Fibroblast of skin of right biceps (primary cell): Measurements from ENCODE around the gene TLN1.

Experiments used
- DNase-seq: peaks from one replicate; pipeline ENCODE4 v3.0.0-alpha.2; 2013

The TLN1 gene, protein sequence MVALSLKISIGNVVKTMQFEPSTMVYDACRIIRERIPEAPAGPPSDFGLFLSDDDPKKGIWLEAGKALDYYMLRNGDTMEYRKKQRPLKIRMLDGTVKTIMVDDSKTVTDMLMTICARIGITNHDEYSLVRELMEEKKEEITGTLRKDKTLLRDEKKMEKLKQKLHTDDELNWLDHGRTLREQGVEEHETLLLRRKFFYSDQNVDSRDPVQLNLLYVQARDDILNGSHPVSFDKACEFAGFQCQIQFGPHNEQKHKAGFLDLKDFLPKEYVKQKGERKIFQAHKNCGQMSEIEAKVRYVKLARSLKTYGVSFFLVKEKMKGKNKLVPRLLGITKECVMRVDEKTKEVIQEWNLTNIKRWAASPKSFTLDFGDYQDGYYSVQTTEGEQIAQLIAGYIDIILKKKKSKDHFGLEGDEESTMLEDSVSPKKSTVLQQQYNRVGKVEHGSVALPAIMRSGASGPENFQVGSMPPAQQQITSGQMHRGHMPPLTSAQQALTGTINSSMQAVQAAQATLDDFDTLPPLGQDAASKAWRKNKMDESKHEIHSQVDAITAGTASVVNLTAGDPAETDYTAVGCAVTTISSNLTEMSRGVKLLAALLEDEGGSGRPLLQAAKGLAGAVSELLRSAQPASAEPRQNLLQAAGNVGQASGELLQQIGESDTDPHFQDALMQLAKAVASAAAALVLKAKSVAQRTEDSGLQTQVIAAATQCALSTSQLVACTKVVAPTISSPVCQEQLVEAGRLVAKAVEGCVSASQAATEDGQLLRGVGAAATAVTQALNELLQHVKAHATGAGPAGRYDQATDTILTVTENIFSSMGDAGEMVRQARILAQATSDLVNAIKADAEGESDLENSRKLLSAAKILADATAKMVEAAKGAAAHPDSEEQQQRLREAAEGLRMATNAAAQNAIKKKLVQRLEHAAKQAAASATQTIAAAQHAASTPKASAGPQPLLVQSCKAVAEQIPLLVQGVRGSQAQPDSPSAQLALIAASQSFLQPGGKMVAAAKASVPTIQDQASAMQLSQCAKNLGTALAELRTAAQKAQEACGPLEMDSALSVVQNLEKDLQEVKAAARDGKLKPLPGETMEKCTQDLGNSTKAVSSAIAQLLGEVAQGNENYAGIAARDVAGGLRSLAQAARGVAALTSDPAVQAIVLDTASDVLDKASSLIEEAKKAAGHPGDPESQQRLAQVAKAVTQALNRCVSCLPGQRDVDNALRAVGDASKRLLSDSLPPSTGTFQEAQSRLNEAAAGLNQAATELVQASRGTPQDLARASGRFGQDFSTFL (N-terminal part only)

DNA sequence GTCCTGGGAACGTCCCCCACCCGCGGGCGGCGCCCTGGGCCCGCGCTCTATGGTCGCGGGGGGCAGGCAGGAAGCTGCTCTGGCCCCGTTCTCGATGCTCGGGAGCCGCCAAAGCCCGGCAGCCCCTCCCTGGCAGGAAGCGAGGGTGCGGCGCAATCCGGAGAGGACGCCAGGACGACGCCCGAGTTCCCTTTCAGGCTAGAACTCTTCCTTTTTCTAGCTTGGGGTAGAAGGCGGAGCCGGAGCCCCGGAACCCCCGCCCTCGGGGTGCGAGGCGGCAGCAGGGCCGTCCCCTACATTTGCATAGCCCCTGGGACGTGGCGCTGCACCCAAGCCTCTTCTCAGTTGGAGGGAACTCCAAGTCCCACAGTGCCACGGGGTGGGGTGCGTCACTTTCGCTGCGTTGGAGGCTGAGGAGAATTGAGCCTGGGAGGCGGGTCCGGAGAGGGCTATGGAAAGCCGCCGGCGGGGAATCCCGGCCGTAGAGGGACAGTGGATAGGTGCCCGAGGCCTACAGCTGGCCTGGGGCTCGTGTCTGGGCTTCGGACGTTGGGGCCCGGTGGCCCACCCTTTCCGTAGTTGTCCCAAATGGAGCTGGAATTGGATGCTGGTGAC lies at the start of gene TLN1, which contains the start of gene CREB3:
Gene TLN1, minus strand, starts transcription at position 11 of the 615 bp plus-strand sequence. CDS start 6,501 bp downstream, outside the sequence.
Gene CREB3, plus strand, starts transcription at position 482 of the 615 bp plus-strand sequence. Its CDS starts 107 bp downstream, at position 589.
- peak; percentile 99 for DNase-seq

DNA sequence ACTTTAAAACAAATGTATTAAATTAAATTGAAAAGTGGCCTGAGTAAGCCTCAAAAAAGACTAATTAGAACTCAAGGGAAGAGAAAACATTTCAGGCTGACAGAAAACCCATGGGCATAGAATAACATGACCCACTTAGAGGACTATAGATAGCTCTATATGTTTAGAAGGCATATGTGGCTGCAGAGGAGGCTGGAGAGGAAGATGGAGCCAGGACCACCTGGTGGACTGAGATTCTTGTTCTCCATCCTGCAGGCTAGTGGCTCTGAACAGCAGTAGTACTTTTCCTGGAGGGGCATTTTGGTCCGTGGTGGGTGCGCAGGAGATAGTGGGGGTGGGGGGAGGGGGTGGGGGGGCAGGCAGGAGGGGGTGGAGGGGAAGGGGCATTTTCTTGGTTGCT lies 49.1 kb upstream of the TLN1 start:
- DNase-seq: no peak

DNA sequence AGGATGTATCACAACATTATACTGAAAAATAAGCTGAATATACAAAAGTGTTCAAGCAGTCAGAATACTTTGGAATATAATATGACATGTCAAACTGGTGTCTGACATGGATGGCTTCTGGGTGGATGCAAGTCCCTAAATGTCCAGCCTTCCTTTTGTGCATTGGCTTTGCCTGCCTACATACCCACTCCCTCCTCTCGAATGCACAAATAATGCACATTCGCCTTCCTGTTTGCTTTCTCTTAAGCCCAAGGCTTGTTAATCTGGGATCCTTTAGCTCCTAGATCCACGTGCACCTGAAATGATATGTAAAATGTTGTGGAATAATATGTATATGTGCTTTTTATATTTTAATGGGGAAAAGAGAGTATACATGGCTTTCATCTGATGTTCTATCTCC lies 46.5 kb upstream of the TLN1 start:
- no peak for DNase-seq

DNA sequence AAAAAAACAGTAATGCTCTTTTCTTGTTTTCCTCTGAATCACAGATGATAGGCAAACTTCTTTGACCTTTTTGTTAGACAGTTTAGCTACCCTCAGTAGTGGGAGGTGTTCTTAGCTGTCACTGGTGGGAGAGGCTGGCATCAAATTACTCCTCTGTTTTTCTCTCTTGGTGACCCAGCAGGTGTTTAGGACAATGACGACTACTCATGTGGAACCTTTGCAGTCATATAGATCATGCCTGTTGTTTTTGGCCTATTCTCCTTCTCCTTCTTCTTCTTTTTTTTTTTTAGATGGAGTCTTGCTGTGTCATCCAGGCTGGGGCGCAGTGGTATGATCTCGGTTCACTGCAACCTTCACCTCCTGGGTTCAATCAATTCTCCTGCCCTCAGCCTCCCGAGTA lies 44.0 kb upstream of the TLN1 start:
- no peak for DNase-seq

DNA sequence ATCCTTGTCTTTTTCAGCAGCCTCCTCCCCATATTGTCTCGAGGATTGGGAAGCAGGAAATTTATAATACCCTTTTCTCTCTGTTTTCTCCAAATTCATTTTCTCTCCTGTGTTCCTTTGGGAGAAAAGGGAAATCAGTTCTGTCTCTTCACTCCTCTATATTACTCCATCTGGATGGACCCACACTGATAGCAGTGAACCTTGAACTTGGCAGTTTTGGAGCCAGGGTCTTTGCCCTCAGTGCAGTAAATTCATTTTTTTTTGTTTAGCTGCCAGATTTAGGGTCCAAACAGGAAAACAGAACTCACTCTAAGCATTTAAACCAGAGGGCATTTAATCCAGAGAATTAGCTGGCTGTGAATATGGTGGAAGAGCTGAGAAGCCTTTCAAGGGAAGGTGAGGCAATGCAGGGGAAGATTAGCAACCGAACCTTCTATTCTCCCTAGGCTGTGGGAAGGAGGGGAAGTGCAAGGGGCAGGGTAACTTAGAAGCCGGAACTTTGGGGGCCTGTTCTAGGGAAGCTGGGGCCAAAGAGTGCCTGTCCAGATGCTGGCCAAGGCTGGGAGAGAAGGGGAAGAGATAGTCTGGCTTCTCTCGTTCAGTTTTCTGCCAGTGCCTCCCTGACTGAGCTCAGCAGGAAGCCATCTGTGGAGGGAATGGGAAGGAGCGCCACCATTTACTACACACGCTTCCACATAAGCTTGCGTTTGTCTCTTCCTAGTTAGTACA lies 43.1 kb upstream of the TLN1 start:
- DNase-seq: no peak

DNA sequence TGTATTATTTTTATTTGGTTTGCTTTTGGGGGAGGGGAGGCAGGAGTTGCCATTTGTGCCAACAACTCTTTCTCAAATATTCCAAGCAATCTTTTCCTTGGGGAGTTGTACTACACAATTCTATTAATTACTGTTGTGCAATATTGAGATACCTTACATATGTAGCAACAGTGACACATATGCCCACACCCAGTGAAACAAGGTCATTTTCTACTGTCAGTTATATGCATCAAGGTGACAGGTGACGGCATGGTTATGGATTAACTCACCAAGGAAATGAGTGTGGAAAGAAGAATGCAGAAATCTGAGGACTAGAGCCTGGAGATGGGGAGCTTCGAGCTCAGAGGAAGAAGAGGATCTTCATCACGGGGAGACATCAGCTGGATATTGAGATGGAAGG lies 39.9 kb upstream of the TLN1 start:
- no peak for DNase-seq

DNA sequence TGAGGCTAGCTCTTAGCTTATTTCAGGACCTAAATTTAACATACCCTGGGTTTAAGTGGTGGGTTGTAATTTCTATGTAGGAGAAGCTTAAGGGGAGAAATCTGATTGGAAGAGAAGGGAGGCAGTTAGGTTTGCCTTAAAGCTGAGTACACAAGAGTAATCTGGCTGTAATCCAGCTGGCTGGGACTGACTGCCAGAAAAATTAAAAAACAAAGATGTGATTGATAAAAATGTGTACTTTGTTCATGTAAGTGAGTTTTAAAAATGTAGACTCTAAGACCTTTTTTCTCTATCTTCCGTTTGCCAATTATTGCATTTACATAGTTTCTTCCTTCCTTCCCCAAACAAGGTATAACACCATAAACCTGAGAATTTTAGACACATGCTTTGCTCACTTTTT lies 39.5 kb upstream of the TLN1 start:
- DNase-seq: no peak

DNA sequence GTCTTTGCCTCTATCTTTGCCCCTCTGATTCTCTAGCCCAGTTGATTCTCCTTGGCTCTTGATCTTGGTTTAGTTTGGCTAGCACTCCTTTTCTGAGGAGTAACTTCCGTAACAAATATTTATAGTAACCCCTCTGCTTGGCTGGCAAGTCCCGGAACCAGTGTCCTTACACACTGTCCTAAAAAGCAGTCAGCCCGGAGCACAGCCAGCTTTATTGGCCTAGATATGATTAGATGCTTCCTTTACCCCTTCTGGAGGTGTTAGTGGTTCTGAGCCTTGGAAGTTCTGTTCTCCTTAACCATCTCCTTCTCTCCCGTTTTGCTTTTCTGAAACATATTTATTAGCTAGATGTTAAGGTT lies 39.1 kb upstream of the TLN1 start:
- DNase-seq: no peak

DNA sequence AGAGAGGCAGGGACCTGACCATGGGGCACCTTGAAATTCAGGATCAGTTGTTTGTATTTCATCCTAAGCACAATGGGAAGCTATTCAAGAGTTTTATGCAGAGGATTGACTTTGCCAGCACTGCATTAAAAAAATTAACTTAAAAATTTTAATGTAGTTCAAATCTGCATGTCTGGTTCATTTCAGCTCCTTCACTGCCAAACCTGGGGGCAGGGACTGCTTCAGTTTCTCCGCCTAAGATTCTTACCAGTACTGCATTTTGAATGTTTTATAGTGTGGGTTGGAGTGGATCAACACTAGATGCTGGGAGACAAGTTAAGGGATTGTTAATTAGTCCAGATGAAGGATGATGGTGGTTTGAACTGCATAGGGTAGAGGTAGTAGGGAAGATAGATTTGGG lies 37.8 kb upstream of the TLN1 start:
- no peak for DNase-seq

DNA sequence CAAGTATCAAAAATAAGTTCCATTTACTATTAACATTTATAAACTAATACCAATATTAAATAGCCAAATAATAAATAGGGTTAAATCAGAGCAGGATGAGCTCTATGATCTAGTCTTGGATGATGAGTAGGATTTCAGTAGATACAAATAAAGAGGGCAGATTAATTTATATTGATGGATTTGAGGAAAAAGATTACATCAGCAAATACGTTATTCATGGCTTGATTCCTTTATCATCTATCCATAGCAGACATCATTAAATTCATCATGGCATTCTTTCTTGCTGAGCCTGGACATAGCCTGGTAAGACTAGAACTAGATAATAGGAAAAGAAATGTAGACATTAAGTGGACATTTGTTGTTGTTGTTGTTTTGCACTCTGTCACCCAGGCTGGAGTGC lies 35.5 kb upstream of the TLN1 start:
- no peak for DNase-seq

DNA sequence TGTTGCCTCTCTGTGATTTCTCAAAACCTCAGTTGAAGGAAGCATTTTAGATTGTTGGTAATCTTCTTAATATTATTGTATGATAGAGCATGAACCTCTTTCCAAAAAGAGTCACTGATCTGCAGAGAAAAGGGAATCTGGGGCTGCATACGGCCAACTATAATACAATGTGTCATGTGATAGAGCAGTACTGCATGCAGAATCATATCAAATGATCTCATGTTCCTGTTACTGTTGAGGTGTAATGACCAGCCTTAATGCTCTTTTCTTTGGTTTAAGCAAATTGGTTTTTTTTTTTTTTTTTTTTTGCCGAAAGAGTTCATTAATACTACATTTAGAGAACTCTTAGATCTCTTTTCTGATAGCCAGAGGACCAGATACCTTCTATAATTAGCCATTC lies 35.0 kb upstream of the TLN1 start:
- DNase-seq: no peak

DNA sequence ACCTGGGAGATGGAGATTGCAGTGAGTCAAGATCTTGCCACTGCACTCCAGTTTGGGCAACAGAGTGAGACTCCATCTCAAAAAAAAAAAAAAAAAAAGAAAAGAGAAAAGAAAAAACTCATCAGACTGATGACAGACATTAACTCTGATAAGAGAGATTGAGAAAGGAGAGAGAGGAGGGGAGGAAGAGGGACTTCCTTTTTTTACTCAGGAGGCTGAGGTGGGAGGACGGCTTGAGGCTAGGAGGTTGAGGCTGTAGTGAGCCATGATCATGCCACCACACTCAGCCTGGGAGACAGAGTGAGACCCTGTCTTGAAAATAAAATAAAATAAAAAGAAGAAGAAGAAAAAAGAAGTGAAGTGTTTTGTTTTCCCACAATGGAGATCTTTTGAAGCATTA lies 31.8 kb upstream of the TLN1 start:
- no peak for DNase-seq

DNA sequence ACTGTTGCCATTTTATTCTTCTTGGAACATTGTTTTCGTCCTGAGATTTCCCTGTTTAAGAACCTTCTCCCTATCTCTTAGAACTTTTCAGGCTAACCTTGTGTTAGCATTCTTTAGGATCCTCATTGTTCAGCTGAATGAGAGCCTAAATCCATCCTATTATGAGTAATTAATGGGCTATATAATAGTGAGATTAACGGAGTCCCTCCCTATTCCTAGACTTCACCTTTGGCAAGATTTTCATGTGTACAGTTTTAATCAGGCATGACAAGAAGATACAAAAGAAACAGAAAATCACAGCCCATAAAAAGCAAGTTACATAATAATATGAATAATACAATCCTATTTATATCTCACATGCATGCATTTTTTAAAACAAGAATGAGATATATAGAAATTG lies 31.2 kb upstream of the TLN1 start:
- DNase-seq: no peak

DNA sequence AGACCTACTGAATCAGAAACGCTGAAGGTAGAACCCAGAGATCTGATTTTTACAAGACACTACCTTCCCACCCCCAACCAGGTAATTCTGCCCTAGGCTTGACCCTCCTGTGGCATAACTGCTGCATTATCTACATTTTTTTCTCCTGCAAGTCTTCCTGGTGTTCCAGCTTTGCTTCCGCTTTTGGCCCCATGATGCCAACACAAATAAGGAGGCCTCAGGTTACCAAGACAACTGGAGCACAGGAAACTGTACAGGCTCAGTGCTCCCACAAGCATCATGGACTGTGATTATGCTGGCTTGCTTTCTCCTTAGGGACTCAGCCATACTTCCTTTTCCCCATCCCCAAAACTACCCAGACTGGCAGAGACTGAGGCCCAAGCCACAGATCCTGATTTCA lies 28.7 kb upstream of the TLN1 start:
- peak; percentile 35 for DNase-seq

DNA sequence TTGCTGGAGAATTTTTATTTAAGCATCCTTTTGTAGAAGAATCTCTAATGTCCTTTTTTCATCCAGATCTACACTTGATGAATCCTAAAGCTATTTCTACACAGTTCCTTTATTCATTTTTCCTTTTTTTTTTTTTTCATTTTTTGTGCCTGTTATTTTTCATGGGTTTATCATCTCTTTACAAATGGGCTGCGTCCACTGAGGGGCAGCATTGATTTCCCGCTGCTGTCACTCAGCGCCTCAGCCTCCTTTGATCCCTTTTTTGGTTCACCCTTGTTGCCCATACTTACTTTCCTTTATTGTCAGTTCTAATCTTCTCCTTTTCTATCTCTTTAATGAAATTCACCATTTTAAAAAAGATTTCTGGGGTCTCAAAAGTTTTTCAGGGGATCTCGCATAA lies 27.8 kb upstream of the TLN1 start:
- DNase-seq: no peak

DNA sequence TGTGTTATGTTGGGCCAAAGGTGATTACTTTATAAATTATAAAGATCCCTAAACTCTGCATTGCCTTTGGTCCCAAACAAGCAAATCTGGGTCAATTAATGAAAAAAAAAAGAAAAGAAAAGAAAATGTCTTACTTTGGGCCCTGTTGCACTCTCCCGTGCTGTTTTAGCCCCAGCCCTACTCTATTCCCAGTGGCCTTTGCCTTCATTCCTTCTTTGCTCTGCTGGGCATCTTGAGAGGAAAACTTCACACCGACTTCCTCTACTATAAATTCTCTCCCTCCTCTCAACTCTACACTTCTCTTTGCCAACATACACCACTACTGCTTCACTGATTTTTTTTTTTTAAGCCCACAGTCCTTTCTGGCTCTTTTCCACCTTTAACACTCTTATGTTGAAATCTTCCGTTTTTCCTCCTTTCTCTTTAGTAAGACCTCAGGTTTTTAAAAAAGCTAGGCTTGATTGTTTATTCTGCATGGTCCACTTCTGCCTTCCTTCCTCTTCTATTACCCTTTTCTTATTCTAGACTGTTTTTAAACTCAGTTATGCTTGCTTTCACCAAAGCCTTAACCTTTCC lies 26.6 kb upstream of the TLN1 start:
- no peak for DNase-seq

DNA sequence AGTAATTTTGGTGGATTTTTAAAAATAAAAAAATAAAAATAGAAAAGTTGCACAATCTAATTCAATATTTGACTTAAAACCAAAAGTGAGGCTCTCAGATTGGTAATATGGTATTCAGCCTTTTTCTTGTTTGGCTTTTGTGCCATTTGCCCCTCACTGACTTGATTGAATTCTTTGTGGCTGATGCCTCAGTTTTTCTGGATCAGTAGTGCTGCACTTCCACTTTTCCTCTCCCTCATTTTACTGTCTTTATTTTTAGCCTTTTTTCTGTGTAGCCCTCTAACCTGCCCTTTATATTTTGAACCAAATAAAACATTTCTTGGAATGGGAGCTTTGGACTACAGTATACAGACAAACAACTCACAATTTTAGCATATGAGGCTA lies 25.9 kb upstream of the TLN1 start:
- no peak for DNase-seq

DNA sequence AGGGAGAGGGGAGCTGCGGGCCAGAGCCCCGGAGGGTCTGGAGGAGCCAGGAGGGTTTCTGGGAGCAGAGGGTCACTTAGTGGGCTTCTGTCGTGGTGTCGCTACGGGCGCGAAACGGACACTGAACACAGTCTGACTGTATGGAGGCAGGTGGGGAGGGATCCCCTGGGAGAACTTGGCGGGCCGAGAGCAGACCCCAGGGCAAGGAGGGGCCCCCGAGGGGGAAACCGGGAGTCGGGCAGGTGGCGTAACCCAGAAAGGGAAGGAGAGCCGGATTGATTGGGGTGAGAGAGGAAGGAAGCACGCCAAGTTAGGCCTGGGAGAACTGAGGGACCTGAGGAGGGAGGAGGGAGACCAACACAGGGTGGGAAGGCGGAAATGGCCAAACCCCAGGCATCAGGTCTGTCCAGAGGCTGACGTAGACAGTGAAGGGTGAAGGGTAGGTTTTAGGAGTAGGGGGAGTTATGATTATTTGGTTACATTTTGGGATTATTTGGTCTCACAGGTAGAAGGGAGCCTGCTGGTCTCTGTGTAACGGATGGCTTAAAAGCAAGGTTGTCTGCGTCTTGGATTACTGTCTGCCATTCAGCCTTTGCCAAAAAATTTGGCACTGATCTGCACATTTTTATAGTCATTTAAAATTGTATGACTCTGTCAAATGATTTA lies 25.4 kb upstream of the TLN1 start:
- no peak for DNase-seq

DNA sequence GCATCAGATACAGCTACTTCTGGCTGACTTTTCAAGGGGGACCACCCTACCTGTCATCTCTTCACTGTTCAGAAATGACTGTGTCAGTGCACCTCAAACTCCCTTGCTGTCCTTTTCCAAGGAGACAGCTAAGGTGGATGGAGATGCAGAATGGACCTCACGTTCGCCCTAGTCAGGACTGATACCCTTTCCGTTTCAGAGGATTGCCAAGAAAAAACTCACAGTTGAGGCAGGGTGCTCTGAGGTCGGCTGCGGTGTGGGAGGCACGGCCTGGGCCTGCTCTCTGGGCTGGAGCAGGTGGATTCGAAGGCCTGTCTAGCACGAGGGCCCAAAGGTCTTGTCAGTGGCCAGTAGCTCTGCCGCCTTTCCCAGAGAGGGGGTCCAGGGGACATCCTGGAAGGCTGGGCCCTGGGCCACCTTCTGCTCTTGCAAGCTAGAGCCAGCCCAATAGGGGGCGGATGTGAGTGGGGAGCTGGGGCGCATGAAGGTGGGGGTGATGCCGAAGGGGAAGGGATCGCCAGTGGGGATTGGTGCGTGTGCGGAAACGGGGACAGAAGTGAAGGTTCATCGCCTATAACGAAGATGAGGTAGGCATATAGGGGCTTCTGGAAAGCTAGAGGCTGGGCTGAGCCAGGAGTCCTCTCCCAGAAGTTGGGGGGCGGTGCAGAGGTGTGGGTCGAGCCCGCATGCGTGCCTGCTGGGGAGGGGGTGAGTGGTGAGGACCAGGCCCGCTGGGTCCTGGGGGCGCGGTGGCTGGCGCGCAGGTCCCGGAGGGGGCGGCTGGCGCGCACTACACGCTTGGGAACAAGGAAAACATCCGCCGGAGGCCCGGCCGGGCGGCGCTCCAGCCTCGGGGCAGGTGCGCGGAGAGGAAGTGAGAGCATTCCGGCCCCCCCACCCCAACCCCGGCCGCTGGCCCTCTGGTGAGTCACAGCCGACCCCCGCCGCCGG lies 24.6 kb upstream of the TLN1 start:
- DNase-seq: no peak

DNA sequence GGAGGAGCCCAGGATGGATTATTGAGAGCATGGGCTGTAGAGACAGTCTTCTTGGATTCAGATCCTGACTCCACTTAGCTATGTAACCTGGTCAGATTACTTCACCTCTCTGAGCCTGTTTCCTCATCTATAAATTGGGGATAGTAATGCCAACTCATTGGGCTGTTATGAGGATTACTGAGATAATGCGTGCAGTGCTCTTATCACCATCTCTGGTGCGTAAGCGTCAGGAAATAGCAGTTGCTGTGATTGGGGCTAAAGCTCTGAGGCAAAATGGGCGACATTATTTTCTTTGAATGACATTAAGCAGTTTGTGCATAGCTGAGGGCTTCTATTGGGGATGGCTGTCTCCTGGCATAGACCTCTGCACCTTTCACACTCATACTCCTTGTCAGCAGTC lies 23.1 kb upstream of the TLN1 start:
- DNase-seq: no peak
